ENCODE results near the gene LTBP4. TPM values are rescaled to one million over a fixed set of nuclear protein-coding genes. Genes with fewer than 3 reads are reported as not detected.

The LTBP4 gene
- total RNA-seq, 1 donor from 2014 or later: 46.9 TPM

GRCh38 chr19:40588110-40588854, 12.9 kb upstream of the LTBP4 start:
- H3K4me1 Mint-ChIP-seq (ENCODE audit: low read depth, unreplicated experiment): peaks cover 9% of the 10 kb centered on the region
- FAIRE-seq: no peak

DNA sequence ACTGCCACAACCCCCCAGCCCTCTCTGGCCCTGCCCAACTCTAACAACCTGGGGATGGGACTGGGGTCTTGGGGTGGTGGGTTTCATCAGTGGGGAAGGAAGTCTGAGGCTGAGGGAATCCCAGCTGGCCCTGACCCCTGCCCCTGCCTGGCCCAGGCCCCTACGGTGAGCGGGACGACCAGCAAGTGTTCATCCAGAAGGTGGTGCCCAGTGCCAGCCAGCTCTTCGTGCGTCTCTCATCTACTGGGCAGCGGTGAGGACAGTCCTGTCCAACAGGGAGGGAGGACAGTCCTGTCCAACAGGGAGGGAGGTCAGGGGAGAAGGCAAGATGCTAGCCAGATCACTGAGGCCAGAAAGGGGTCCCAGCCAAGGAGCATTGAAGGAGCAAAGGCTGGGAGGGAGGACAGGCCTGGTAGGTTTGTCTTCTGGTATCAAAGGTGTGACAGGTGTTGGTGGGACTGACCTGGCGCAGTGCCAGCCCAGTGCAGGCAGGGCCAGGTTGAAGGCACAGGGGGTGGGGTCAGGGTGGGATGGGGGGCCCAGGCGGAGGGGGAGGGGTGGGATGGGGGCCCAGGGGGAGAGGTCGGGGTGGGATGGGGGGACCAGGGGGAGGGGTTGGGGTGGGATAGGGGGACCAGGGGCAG, 12.1 kb upstream of the LTBP4 start:
- no peaks in the 10 kb centered on the region for H3K36me3 ChIP-seq (ENCODE audit: insufficient read depth, low read length)
- DNase-seq (ENCODE audit: low read depth) (no peak), FAIRE-seq (no peak)
- Mint-ChIP-seq H3K36me3 (ENCODE audit: low read depth, unreplicated experiment) (peaks cover 31% of the 10 kb centered on the region), H3K4me3 (ENCODE audit: unreplicated experiment) (no peak overlapping the region), H3K4me1 (ENCODE audit: low read depth, unreplicated experiment) (peaks cover 10% of the 10 kb centered on the region), H3K27me3 (ENCODE audit: low read depth, unreplicated experiment) (no peaks in the 10 kb centered on the region), H3K27ac (ENCODE audit: unreplicated experiment) (no peak overlapping the region), H3K9me3 (ENCODE audit: unreplicated experiment) (no peaks in the 10 kb centered on the region)
- H3K9me3 ChIP-seq (ENCODE audit: insufficient read depth, low read depth, low read length): no peaks in the 10 kb centered on the region
- H3K27ac ChIP-seq (ENCODE audit: low read depth, low read length): no peak overlapping the region
- H3K27me3 ChIP-seq (ENCODE audit: insufficient read depth, low read length): no peaks in the 10 kb centered on the region
- no peak overlapping the region for H3K9ac ChIP-seq (ENCODE audit: low read length)
- TF ChIP-seq CTCF (IDR thresholded peaks at IDR 0.05; ENCODE audit: insufficient read depth, low read depth, low read length) (no peak), EZH2 (IDR thresholded peaks at IDR 0.05; ENCODE audit: insufficient read depth, low read length) (no peak)
- H4K20me1 ChIP-seq (ENCODE audit: insufficient read depth, low read length): no peaks in the 10 kb centered on the region
- H3K79me2 ChIP-seq (ENCODE audit: insufficient read depth, low read length): no peaks in the 10 kb centered on the region
- no peak overlapping the region for H2AFZ ChIP-seq (ENCODE audit: low read depth, low read length)
- H3K4me1 ChIP-seq (ENCODE audit: insufficient read depth, low read length): peaks cover 22% of the 10 kb centered on the region
- H3K4me3 ChIP-seq (ENCODE audit: insufficient read depth, low read depth, low read length): no peak overlapping the region
- H3K4me2 ChIP-seq (ENCODE audit: low read length): peak overlapping the region; percentile 4

More at GRCh38 chr19:40588110-40588854, 12.9 kb upstream of the LTBP4 start:
- Mint-ChIP-seq H3K9me3 (ENCODE audit: unreplicated experiment) (no peaks in the 10 kb centered on the region), H3K27me3 (ENCODE audit: low read depth, unreplicated experiment) (no peaks in the 10 kb centered on the region), H3K36me3 (ENCODE audit: low read depth, unreplicated experiment) (peaks cover 38% of the 10 kb centered on the region), H3K27ac (ENCODE audit: unreplicated experiment) (peak overlapping the region; percentile 18), H3K4me3 (ENCODE audit: unreplicated experiment) (peak overlapping the region; percentile 14)
- peak; percentile 53 for DNase-seq (ENCODE audit: low read depth)
- no peaks in the 10 kb centered on the region for H3K9me3 ChIP-seq (ENCODE audit: insufficient read depth, low read depth, low read length)
- H3K27ac ChIP-seq (ENCODE audit: low read depth, low read length): peak overlapping the region; percentile 3
- no peak overlapping the region for H2AFZ ChIP-seq (ENCODE audit: low read depth, low read length)
- H3K27me3 ChIP-seq (ENCODE audit: insufficient read depth, low read length): no peaks in the 10 kb centered on the region
- H3K4me2 ChIP-seq (ENCODE audit: low read length): peak overlapping the region; percentile 4
- TF ChIP-seq CTCF (IDR thresholded peaks at IDR 0.05; ENCODE audit: insufficient read depth, low read depth, low read length) (no peak), EZH2 (IDR thresholded peaks at IDR 0.05; ENCODE audit: insufficient read depth, low read length) (no peak)
- no peaks in the 10 kb centered on the region for H4K20me1 ChIP-seq (ENCODE audit: insufficient read depth, low read length)
- no peaks in the 10 kb centered on the region for H3K36me3 ChIP-seq (ENCODE audit: insufficient read depth, low read length)
- no peak overlapping the region for H3K9ac ChIP-seq (ENCODE audit: low read length)
- no peaks in the 10 kb centered on the region for H3K79me2 ChIP-seq (ENCODE audit: insufficient read depth, low read length)
- no peak overlapping the region for H3K4me3 ChIP-seq (ENCODE audit: insufficient read depth, low read depth, low read length)
- peaks cover 24% of the 10 kb centered on the region for H3K4me1 ChIP-seq (ENCODE audit: insufficient read depth, low read length)

All from astrocyte (in vitro differentiated cells and primary cell).